ENCODE measurements around the gene C1orf174.

The C1orf174 gene

GRCh38 chr1:3852711-3853485, 47.2 kb downstream of the C1orf174 start:
- peaks cover 49% of the 10 kb centered on the region for H3K36me3 Mint-ChIP-seq (ENCODE audit: insufficient read depth)
- no peak overlapping the region for H3K4me3 Mint-ChIP-seq
- H3K27ac Mint-ChIP-seq = no peak overlapping the region
- ATAC-seq (replicated peaks) = no peak
- no peaks in the 10 kb centered on the region for H3K27me3 Mint-ChIP-seq
- no peaks in the 10 kb centered on the region for H3K9me3 Mint-ChIP-seq
- H3K4me1 Mint-ChIP-seq (ENCODE audit: low read depth in 2 of 2) = peaks cover 12 to 19% of the 10 kb centered on the region in 2 donors
- DNase-seq = no peak

- Mint-ChIP-seq H3K4me1 (ENCODE audit: low read depth in 2 of 2) (peaks cover 7 to 15% of the 10 kb centered on the region in 2 donors), H3K27me3 (no peaks in the 10 kb centered on the region), H3K27ac (no peak overlapping the region), H3K36me3 (ENCODE audit: insufficient read depth) (peaks cover 51% of the 10 kb centered on the region), H3K9me3 (no peaks in the 10 kb centered on the region), H3K4me3 (no peak overlapping the region)
- ATAC-seq (replicated peaks) = no peak
- DNase-seq = no peak
Measured at GRCh38 chr1:3852091-3852490, 48.0 kb downstream of the C1orf174 start.

- H3K36me3 Mint-ChIP-seq (ENCODE audit: insufficient read depth) = peaks cover 55% of the 10 kb centered on the region
- H3K27ac Mint-ChIP-seq = no peak overlapping the region
- no peak for DNase-seq
- no peak overlapping the region for H3K4me3 Mint-ChIP-seq
- H3K4me1 Mint-ChIP-seq (ENCODE audit: low read depth in 2 of 2) = peaks cover 7 to 12% of the 10 kb centered on the region in 2 donors
- H3K9me3 Mint-ChIP-seq = no peaks in the 10 kb centered on the region
- H3K27me3 Mint-ChIP-seq = no peaks in the 10 kb centered on the region
- no peak for ATAC-seq (replicated peaks)
Measured at GRCh38 chr1:3851292-3851691, 48.8 kb downstream of the C1orf174 start.

DNA sequence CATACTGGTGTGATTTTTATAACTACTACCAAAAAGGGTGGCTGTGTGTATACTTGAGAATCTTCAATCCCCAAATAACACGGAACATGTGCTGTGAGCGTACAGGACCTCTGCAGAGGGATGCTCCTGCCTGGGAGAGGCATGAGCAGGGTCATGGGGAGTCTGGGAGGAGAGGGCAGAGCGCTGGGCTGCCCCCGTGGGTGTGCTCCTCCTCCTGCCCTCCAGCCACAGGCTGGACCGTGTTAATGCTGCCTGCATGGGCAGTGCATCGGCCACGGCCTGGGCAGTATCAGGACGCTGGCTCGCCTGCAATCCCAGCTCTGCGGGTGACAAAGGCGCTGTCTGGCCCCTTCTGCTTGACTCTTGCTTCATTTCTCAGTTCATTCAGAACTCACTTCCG, 49.2 kb downstream of the C1orf174 start:
- Mint-ChIP-seq H3K4me3 (no peak overlapping the region), H3K4me1 (ENCODE audit: low read depth in 2 of 2) (peaks cover 7 to 10% of the 10 kb centered on the region in 2 donors), H3K9me3 (no peaks in the 10 kb centered on the region), H3K27me3 (no peaks in the 10 kb centered on the region), H3K27ac (no peak overlapping the region), H3K36me3 (ENCODE audit: insufficient read depth) (peaks cover 50% of the 10 kb centered on the region)
- no peak for ATAC-seq (replicated peaks)
- DNase-seq = no peak

DNA sequence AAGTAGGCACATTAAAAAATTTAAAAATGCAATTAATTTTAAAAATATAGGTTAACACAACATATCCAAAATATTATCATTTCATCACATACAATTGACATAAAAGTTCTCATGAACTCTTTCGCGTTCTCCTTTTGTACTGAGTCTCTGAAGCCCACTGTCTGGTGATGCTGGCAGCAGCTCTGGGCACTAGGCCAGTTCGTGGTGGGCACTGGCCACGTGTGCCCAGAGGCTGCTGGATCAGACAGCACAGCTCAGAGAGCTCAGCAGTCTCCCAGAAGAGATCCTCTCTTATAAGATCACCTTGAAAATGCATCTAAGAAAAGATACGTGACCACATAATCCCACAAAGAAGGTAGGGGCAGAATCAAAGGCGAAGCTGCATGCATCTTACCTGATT, 53.0 kb downstream of the C1orf174 start:
- Mint-ChIP-seq H3K27ac (no peak overlapping the region), H3K4me3 (no peak overlapping the region), H3K27me3 (no peaks in the 10 kb centered on the region), H3K4me1 (ENCODE audit: low read depth in 2 of 2) (no peaks in the 10 kb centered on the region), H3K36me3 (ENCODE audit: insufficient read depth) (peaks cover 64% of the 10 kb centered on the region), H3K9me3 (no peaks in the 10 kb centered on the region)
- ATAC-seq (replicated peaks) (no peak), DNase-seq (no peak)

- no peaks in the 10 kb centered on the region for H3K4me1 Mint-ChIP-seq (ENCODE audit: low read depth in 2 of 2)
- H3K4me3 Mint-ChIP-seq = no peak overlapping the region
- ATAC-seq (replicated peaks) (no peak), DNase-seq (no peak)
- no peak overlapping the region for H3K27ac Mint-ChIP-seq
- no peaks in the 10 kb centered on the region for H3K27me3 Mint-ChIP-seq
- peaks cover 68% of the 10 kb centered on the region for H3K36me3 Mint-ChIP-seq (ENCODE audit: insufficient read depth)
- no peaks in the 10 kb centered on the region for H3K9me3 Mint-ChIP-seq
Measured at GRCh38 chr1:3846541-3846940, 53.5 kb downstream of the C1orf174 start.

DNA sequence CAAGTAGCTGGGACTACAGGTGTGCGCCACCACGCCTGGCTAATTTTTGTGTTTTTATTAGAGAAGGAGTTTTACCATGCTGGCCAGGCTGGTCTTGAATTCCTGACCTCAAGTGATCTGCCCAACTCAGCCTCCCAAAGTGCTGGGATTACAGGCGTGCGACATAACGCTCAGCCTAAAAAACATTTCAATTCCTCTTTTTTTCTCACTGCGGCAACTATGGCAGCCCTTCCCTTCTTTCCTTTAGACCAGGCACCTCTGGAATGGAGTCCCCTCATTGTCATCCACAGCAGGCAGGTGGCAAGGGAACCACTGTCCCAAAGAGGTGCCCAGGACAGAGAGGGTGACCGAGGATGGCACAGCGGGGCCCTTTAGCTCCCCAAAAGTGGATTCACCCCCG, 57.2 kb downstream of the C1orf174 start:
- no peak for ATAC-seq (replicated peaks)
- Mint-ChIP-seq H3K4me3 (no peak overlapping the region), H3K9me3 (no peaks in the 10 kb centered on the region), H3K4me1 (ENCODE audit: low read depth in 2 of 2) (no peaks in the 10 kb centered on the region), H3K36me3 (ENCODE audit: insufficient read depth) (peaks cover 58% of the 10 kb centered on the region), H3K27ac (no peak overlapping the region), H3K27me3 (no peaks in the 10 kb centered on the region)
- no peak for DNase-seq

DNA sequence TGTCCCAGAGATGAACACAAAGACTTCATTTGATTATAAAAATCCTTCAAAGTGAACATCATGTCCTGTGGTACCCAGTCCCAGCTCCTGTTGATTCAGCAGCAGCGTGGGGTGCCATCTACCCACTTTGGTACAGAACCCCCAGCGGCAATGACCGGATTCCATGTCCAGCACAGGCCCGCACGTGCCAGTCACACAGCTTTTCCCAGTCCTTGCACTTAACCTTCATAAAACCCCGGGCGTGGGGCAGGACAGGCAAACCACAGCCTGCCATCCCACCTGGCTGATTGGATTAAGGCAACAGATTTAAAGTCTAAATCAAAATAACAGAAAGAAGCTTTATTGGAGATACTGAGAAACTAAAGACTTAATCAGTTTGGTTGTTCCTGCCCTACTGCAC, 58.6 kb downstream of the C1orf174 start:
- Mint-ChIP-seq H3K27me3 (no peaks in the 10 kb centered on the region), H3K4me1 (ENCODE audit: low read depth in 2 of 2) (no peaks in the 10 kb centered on the region)

More for the DNA sequence above, 58.6 kb downstream of the C1orf174 start:
- Mint-ChIP-seq H3K27ac (no peak overlapping the region), H3K4me3 (no peak overlapping the region), H3K36me3 (ENCODE audit: insufficient read depth) (peaks cover 51% of the 10 kb centered on the region), H3K9me3 (no peaks in the 10 kb centered on the region)
- ATAC-seq (replicated peaks) = no peak
- DNase-seq = no peak

Data from effector memory CD8-positive, alpha-beta T cell (primary cell).